ENCODE results near the gene TAF6. TPM values are rescaled to one million over a fixed set of nuclear protein-coding genes. Genes with fewer than 3 reads are reported as not detected.

The TAF6 gene
- total RNA-seq, 1 donor from 2014 or later = 91.2 TPM

- H3K27me3 Mint-ChIP-seq = no peaks in the 10 kb centered on the region
- no peak overlapping the region for H3K27ac Mint-ChIP-seq
- no peaks in the 10 kb centered on the region for H3K9me3 Mint-ChIP-seq (ENCODE audit: low read depth)
- no peak overlapping the region for H3K4me3 Mint-ChIP-seq (ENCODE audit: low read depth)
- DNase-seq (ENCODE audit: low spot score, unreplicated experiment) = no peak
- TF ChIP-seq CTCF (IDR thresholded peaks at IDR 0.05; ENCODE audit: unreplicated experiment) = no peak
- peaks cover 1% of the 10 kb centered on the region for H3K4me1 Mint-ChIP-seq (ENCODE audit: low read depth)
- peaks cover 16% of the 10 kb centered on the region for H3K36me3 Mint-ChIP-seq (ENCODE audit: insufficient read depth)
Measured at GRCh38 chr7:100107890-100108289, 11.3 kb downstream of the TAF6 start.

- Mint-ChIP-seq H3K4me1 (ENCODE audit: low read depth) (peaks cover 4% of the 10 kb centered on the region), H3K4me3 (ENCODE audit: low read depth) (no peak overlapping the region), H3K9me3 (ENCODE audit: low read depth) (no peaks in the 10 kb centered on the region), H3K27ac (no peak overlapping the region), H3K36me3 (ENCODE audit: insufficient read depth) (peaks cover 14% of the 10 kb centered on the region), H3K27me3 (no peaks in the 10 kb centered on the region)
- no peak for TF ChIP-seq CTCF (IDR thresholded peaks at IDR 0.05; ENCODE audit: unreplicated experiment)
- no peak for DNase-seq (ENCODE audit: low spot score, unreplicated experiment)
Measured at GRCh38 chr7:100107125-100107737, 11.9 kb downstream of the TAF6 start.

- no peaks in the 10 kb centered on the region for H3K27me3 Mint-ChIP-seq
- peaks cover 4% of the 10 kb centered on the region for H3K4me1 Mint-ChIP-seq (ENCODE audit: low read depth)
- H3K9me3 Mint-ChIP-seq (ENCODE audit: low read depth) = no peaks in the 10 kb centered on the region
- DNase-seq (ENCODE audit: low spot score, unreplicated experiment) = no peak
- H3K36me3 Mint-ChIP-seq (ENCODE audit: insufficient read depth) = peaks cover 14% of the 10 kb centered on the region
- TF ChIP-seq CTCF (IDR thresholded peaks at IDR 0.05; ENCODE audit: unreplicated experiment) = no peak
- no peak overlapping the region for H3K27ac Mint-ChIP-seq
- no peak overlapping the region for H3K4me3 Mint-ChIP-seq (ENCODE audit: low read depth)
Measured at GRCh38 chr7:100106633-100107032, 12.5 kb downstream of the TAF6 start.

- Mint-ChIP-seq H3K36me3 (ENCODE audit: insufficient read depth) (peaks cover 10% of the 10 kb centered on the region), H3K4me3 (ENCODE audit: low read depth) (no peak overlapping the region), H3K27me3 (no peaks in the 10 kb centered on the region), H3K9me3 (ENCODE audit: low read depth) (no peaks in the 10 kb centered on the region), H3K4me1 (ENCODE audit: low read depth) (peaks cover 4% of the 10 kb centered on the region), H3K27ac (no peak overlapping the region)
- no peak for DNase-seq (ENCODE audit: low spot score, unreplicated experiment)
- TF ChIP-seq CTCF (IDR thresholded peaks at IDR 0.05; ENCODE audit: unreplicated experiment) = no peak
Measured at GRCh38 chr7:100105534-100105933, 13.6 kb downstream of the TAF6 start.

GRCh38 chr7:100102950-100103840, 16.0 kb downstream of the TAF6 start:
- no peak for DNase-seq (ENCODE audit: low spot score, unreplicated experiment)
- Mint-ChIP-seq H3K9me3 (ENCODE audit: low read depth) (no peaks in the 10 kb centered on the region), H3K27me3 (no peaks in the 10 kb centered on the region), H3K27ac (no peak overlapping the region), H3K36me3 (ENCODE audit: insufficient read depth) (peaks cover 25% of the 10 kb centered on the region), H3K4me1 (ENCODE audit: low read depth) (peaks cover 23% of the 10 kb centered on the region), H3K4me3 (ENCODE audit: low read depth) (peak overlapping the region; percentile 93)
- TF ChIP-seq CTCF (IDR thresholded peaks at IDR 0.05; ENCODE audit: unreplicated experiment) = no peak

All from progenitor cell of endocrine pancreas (in vitro differentiated cells).